ENCODE data around the gene GUF1. TPM values are rescaled to one million over a fixed set of nuclear protein-coding genes. Genes with fewer than 3 reads are reported as not detected.

GUF1 gene
- total RNA-seq, 4 donors from 2014 or later = 11.4 to 15.7 (median 14.5) TPM

DNA sequence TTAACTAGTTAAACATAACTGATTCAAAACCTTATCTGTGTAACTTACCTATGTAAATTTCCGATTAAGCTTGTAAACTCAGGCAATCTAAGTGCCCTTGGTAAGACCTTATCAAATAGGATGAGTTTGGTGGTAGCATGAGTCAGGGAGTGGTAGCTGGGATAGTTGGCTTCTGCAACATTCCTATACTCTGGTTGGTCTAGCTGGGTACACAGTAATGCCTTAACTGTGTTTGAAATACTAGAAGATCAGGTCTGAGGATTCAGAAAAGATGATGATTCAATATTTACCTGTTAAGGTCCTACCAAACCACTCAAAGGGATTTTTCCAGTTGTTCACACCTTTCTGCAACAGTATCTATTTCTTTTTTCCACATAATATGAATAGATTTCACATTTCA lies 32.1 kb upstream of the GUF1 start:
- no peak overlapping the region for H3K4me3 ChIP-seq
- no peak for TF ChIP-seq POLR2A (IDR thresholded peaks at IDR 0.05; ENCODE audit: low read depth)
- no peak for TF ChIP-seq POLR2AphosphoS5 (IDR thresholded peaks at IDR 0.05)
- no peak for TF ChIP-seq EP300 (IDR thresholded peaks at IDR 0.05)
- TF ChIP-seq, protein P1, sequence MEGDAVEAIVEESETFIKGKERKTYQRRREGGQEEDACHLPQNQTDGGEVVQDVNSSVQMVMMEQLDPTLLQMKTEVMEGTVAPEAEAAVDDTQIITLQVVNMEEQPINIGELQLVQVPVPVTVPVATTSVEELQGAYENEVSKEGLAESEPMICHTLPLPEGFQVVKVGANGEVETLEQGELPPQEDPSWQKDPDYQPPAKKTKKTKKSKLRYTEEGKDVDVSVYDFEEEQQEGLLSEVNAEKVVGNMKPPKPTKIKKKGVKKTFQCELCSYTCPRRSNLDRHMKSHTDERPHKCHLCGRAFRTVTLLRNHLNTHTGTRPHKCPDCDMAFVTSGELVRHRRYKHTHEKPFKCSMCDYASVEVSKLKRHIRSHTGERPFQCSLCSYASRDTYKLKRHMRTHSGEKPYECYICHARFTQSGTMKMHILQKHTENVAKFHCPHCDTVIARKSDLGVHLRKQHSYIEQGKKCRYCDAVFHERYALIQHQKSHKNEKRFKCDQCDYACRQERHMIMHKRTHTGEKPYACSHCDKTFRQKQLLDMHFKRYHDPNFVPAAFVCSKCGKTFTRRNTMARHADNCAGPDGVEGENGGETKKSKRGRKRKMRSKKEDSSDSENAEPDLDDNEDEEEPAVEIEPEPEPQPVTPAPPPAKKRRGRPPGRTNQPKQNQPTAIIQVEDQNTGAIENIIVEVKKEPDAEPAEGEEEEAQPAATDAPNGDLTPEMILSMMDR (IDR thresholded peaks at IDR 0.05) = no peak
- peaks cover 0 to 2% (median under 1%) of the 10 kb centered on the region in 4 donors for H3K4me1 ChIP-seq
- H3K27me3 ChIP-seq = no peaks in the 10 kb centered on the region
- intact Hi-C loops (cut with DNase I) = no loop called here
- H3K27ac ChIP-seq (replicated peaks in 1 of 4) = no peak overlapping the region
- H3K36me3 ChIP-seq = no peaks in the 10 kb centered on the region
- DNase-seq (ENCODE audit: extremely low spot score) = no peak
- peaks cover 0 to 16% (median 3%) of the 10 kb centered on the region in 4 donors for H3K9me3 ChIP-seq
- 90% methylated on average over 1 of the region's 1 CpG for WGBS

DNA sequence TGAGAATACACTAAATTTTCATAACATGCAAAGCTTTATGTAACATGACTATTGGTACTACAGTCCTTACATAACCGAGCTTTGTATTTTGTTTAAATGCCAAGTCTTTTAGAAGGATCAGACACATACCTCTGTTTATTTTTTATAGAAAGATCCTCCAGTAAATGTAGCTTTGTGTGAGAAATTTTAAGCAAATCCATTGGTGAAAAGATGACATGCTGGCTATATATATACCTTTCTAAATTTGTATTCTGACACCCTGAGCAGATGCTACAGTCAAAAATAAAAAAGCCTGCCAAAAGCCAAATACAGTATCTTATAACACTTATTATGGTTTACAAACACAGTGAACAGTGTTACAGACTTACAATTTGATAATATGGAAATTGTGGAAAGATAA lies 26.8 kb upstream of the GUF1 start, which contains the start of gene YIPF7:
YIPF7 (minus strand) TSS at position 201 of the 400 bp plus-strand sequence. CDS start 1,525 bp downstream, outside the sequence.
- intact Hi-C loops (cut with DNase I) = no loop called here
- DNase-seq (ENCODE audit: extremely low spot score) = no peak
- Histone ChIP-seq H3K4me1 (peaks cover 0 to 6% (median 5%) of the 10 kb centered on the region in 4 donors), H3K9me3 (no peaks in the 10 kb centered on the region), H3K27me3 (no peaks in the 10 kb centered on the region), H3K27ac (replicated peaks in 1 of 4) (no peak within 1 kb of the TSS), H3K36me3 (no peaks in the 10 kb centered on the region), H3K4me3 (no peak within 1 kb of the TSS)
- WGBS = 35% methylated on average over 1 of the region's 1 CpG
- no peak for TF ChIP-seq POLR2AphosphoS5 (IDR thresholded peaks at IDR 0.05)
- no peak for TF ChIP-seq EP300 (IDR thresholded peaks at IDR 0.05)
- TF ChIP-seq POLR2A (IDR thresholded peaks at IDR 0.05; ENCODE audit: low read depth) = no peak
- TF ChIP-seq, protein P1 (IDR thresholded peaks at IDR 0.05) = no peak

DNA sequence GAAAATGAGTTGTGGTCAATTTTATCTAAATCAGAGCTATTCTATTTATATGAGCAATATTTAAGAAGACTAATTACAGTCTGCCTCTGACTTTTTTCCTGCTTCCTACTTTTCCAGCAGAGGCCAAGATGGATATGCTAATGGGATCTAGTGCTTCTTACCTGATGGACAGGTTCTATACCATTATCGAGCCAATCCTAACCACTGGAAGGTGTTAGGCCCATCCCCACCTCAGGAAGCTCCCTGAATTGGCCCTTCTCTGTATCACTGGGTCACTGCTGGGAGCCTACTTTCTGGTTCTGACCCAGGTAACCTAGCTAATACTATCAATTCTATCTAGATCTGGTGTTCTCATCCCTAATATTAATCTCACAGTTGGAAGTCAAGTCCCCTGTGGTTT lies 26.2 kb upstream of the GUF1 start:
- no peak for TF ChIP-seq POLR2A (IDR thresholded peaks at IDR 0.05; ENCODE audit: low read depth)
- no peak for TF ChIP-seq POLR2AphosphoS5 (IDR thresholded peaks at IDR 0.05)
- TF ChIP-seq, protein P1 (IDR thresholded peaks at IDR 0.05) = no peak
- no peak for TF ChIP-seq EP300 (IDR thresholded peaks at IDR 0.05)
- Histone ChIP-seq H3K9me3 (no peaks in the 10 kb centered on the region), H3K4me1 (peaks cover 0 to 6% (median 5%) of the 10 kb centered on the region in 4 donors), H3K27me3 (no peaks in the 10 kb centered on the region), H3K36me3 (no peaks in the 10 kb centered on the region), H3K4me3 (no peak overlapping the region), H3K27ac (replicated peaks in 1 of 4) (no peak overlapping the region)
- DNase-seq (ENCODE audit: extremely low spot score) = no peak
- 90% methylated on average over 1 of the region's 1 CpG for WGBS
- intact Hi-C loops (cut with DNase I) = no loop called here

DNA sequence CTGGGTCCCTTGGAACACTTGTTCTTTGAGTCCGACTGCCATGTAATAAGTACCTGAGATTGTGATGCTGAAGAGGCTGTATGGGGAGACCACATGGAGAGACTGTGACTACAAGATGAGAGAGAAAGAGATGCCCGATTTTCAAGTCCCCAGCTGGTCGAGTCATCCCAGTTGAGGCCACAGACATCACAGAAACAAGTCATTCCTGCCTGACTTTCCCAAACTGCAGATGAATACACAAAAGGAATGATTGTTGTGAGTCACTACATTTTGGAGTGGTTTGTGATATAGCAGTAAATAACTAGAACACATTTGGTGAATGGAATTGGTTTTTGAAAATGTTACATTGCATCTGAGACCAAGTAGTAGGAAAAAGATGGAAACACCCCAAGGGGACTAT lies 17.8 kb upstream of the GUF1 start:
- no peak for DNase-seq (ENCODE audit: extremely low spot score)
- Histone ChIP-seq H3K36me3 (no peaks in the 10 kb centered on the region), H3K27ac (replicated peaks in 1 of 4) (no peak overlapping the region), H3K27me3 (no peaks in the 10 kb centered on the region), H3K4me1 (no peaks in the 10 kb centered on the region), H3K9me3 (no peaks in the 10 kb centered on the region), H3K4me3 (no peak overlapping the region)
- intact Hi-C loops (cut with DNase I) = no loop called here
- WGBS = 73% methylated on average over 3 of the region's 3 CpGs
- TF ChIP-seq EP300 (IDR thresholded peaks at IDR 0.05) = no peak

DNA sequence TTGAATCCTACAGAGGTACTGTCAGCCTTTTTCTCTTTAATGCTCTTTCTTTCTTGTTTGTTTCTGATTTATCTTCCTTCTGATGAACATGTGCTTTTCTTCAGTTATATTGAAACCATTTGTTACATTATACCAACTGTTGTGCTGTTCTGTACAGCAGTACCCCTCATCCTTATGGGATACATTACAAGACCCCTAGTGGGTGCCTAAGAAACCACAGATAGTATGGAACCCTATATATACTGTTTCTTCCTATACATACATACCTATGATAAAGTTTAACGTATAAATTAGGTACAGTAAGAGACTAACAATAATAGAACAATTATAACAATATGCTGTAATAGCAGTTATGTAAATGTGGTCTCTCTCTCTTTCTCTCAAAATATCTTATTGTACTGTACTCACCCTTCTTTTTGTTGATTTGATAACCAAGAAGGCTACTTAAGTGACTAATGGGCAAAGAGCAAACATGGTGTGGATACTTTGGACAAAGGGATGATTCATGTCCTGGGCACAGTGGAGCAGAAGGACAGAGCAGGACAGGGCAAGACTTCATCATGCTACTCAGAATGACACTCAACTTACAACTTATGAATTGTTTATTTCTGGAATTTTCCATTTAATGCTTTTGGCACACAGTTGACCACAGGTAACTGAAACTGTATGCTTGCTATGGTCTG lies 16.1 kb upstream of the GUF1 start:
- Histone ChIP-seq H3K27me3 (no peaks in the 10 kb centered on the region), H3K27ac (replicated peaks in 1 of 4) (no peak overlapping the region), H3K4me1 (no peaks in the 10 kb centered on the region), H3K4me3 (no peak overlapping the region), H3K9me3 (no peaks in the 10 kb centered on the region), H3K36me3 (no peaks in the 10 kb centered on the region)
- 86% methylated on average over 1 of the region's 1 CpG for WGBS
- no peak for DNase-seq (ENCODE audit: extremely low spot score)
- TF ChIP-seq, protein P1 (IDR thresholded peaks at IDR 0.05) = no peak
- TF ChIP-seq POLR2AphosphoS5 (IDR thresholded peaks at IDR 0.05) = no peak
- TF ChIP-seq POLR2A (IDR thresholded peaks at IDR 0.05; ENCODE audit: low read depth) = no peak
- no peak for TF ChIP-seq EP300 (IDR thresholded peaks at IDR 0.05)
- intact Hi-C loops (cut with DNase I) = no loop called here

Measured in esophagus muscularis mucosa (tissue), 4 donors.